PC-3 (cell line): ENCODE results near the gene PCTP. TPM values are rescaled to one million over a fixed set of nuclear protein-coding genes. Genes with fewer than 3 reads are reported as not detected.
A peak's percentile ranks its signal among the peaks of the same experiment; 100 is the strongest.

Experiments used
- ATAC-seq: fragments of 200-7000 bp; cut with Tn5 transposase; 2 replicates; pipeline ENCODE4 v1.9.1; 2020; ENCODE audit warnings: mild to moderate bottlenecking, moderate library complexity
- BruUV-seq: library from RNA; stranded (reverse); fragments of 400-500 nt; replicated peaks from 2 replicates; lab custom pipeline; 2021; lab: Mats Ljungman, UMichigan
- CTCF ChIA-PET: fragments of 300-600 bp; sonication (Branson Sonifier 250); formaldehyde crosslinking; loops from one replicate; lab custom pipeline; 2022; ENCODE audit warnings: antibody characterized with exemption; lab: Charles Lee
- POLR2A ChIA-PET: fragments of 300-600 bp; sonication (Branson Sonifier 250); formaldehyde crosslinking; loops from one replicate; lab custom pipeline; 2022; ENCODE audit warnings: antibody characterized with exemption; ENCODE audit not compliant: unreplicated experiment; lab: Charles Lee
- DNase-seq: peaks from one replicate; pipeline ENCODE4 v3.0.0-alpha.2; 2015
- H2AFZ ChIP-seq: fragments of 300-600 bp; sonication (generic); 2 replicates; pipeline ENCODE4 v1.6.0; 2016; ENCODE audit warnings: antibody characterized with exemption, low read length
- H3F3A ChIP-seq: fragments of 300-600 bp; sonication (generic); one replicate; pipeline ENCODE4 v1.6.0; 2017; ENCODE audit warnings: antibody characterized with exemption, low read length, control low read depth, mild to moderate bottlenecking; ENCODE audit not compliant: unreplicated experiment
- H3K27ac ChIP-seq: fragments of 300-600 bp; sonication (generic); 2 replicates; pipeline ENCODE4 v1.5.1; 2016; ENCODE audit warnings: mild to moderate bottlenecking, low read length
- H3K27me3 ChIP-seq: fragments of 300-600 bp; sonication (generic); 2 replicates; pipeline ENCODE4 v1.6.1; 2016; ENCODE audit warnings: low read length, mixed read lengths
- H3K36me3 ChIP-seq: fragments of 300-600 bp; sonication (generic); 2 replicates; pipeline ENCODE4 v1.6.1; 2016; ENCODE audit warnings: low read depth, mixed run types, low read length, mixed read lengths
- H3K4me1 ChIP-seq: fragments of 300-600 bp; sonication (generic); 2 replicates; pipeline ENCODE4 v1.5.1; 2016; ENCODE audit warnings: low read length; ENCODE audit not compliant: insufficient read depth
- H3K4me2 ChIP-seq: fragments of 300-600 bp; sonication (generic); 2 replicates; pipeline ENCODE4 v1.6.0; 2016; ENCODE audit warnings: low read length
- H3K4me3 ChIP-seq: fragments of 300-600 bp; sonication (generic); 2 replicates; pipeline ENCODE4 v1.5.1; 2016; ENCODE audit warnings: mild to moderate bottlenecking, low read length, mixed read lengths
- H3K79me2 ChIP-seq: fragments of 300-600 bp; sonication (generic); 2 replicates; pipeline ENCODE4 v1.6.1; 2017; ENCODE audit warnings: low read length, mixed read lengths
- H3K9ac ChIP-seq: fragments of 300-600 bp; sonication (generic); 2 replicates; pipeline ENCODE4 v1.6.0; 2016; ENCODE audit warnings: mild to moderate bottlenecking, low read length
- H3K9me2 ChIP-seq: fragments of 300-600 bp; sonication (generic); replicated peaks from 2 replicates; pipeline ENCODE4 v1.6.1; 2016; ENCODE audit warnings: mixed run types, low read length, mixed read lengths
- H3K9me3 ChIP-seq: fragments of 300-600 bp; sonication (generic); 2 replicates; pipeline ENCODE4 v1.6.1; 2016; ENCODE audit warnings: low read length, mixed read lengths
- H4K20me1 ChIP-seq: fragments of 300-600 bp; sonication (generic); 2 replicates; pipeline ENCODE4 v1.6.1; 2016; ENCODE audit warnings: low read length, mixed read lengths
- CTCF ChIP-seq: fragments of 300-600 bp; sonication (generic); conservative IDR thresholded peaks from 2 replicates; pipeline ENCODE4 v1.5.1; 2017; ENCODE audit warnings: antibody characterized with exemption, low read depth, mild to moderate bottlenecking, low read length
- EZH2 ChIP-seq: fragments of 300-600 bp; sonication (generic); IDR thresholded peaks from one replicate; pipeline ENCODE4 v1.6.1; 2017; ENCODE audit warnings: antibody characterized with exemption, mild to moderate bottlenecking, low read length; ENCODE audit not compliant: unreplicated experiment
- EZH2phosphoT487 ChIP-seq: fragments of 300-600 bp; sonication (generic); IDR thresholded peaks from 2 replicates; pipeline ENCODE4 v1.6.1; 2018; ENCODE audit warnings: mild to moderate bottlenecking, antibody characterized with exemption, low read length, borderline replicate concordance
- intact Hi-C: fragments of 100-400 bp; cut with micrococcal nuclease; formaldehyde crosslinking; loops from 2 replicates; pipeline ENCODE4 v1.9.0; 2023
- total RNA-seq: library from RNA; depleted of rRNA; stranded (reverse); fragments of >200 nt; gene quantifications from 2 replicates; pipeline ENCODE4 v1.2.3, GENCODE V29; 2014

Gene PCTP
- total RNA-seq, 1 experiment from 2014 or later, result 17.6 TPM

- Histone ChIP-seq H4K20me1 (no peaks in the 10 kb centered on the region), H3K27me3 (no peaks in the 10 kb centered on the region), H3K9me3 (no peaks in the 10 kb centered on the region), H3K4me1 (peaks cover 9% of the 10 kb centered on the region), H3F3A (no peaks in the 10 kb centered on the region), H2AFZ (no peak overlapping the region), H3K79me2 (no peaks in the 10 kb centered on the region), H3K9me2 (no peaks in the 10 kb centered on the region), H3K36me3 (peaks cover 7% of the 10 kb centered on the region; the same call in 1 of the 2 replicates), H3K4me2 (no peak overlapping the region), H3K9ac (no peak overlapping the region), H3K27ac (no peak overlapping the region), H3K4me3 (no peak overlapping the region)
- TF ChIP-seq CTCF (no peak), EZH2phosphoT487 (no peak), EZH2 (no peak)
- ATAC-seq (no peak), DNase-seq (no peak)
- intact Hi-C loops, result no loop called here
- POLR2A ChIA-PET, result no interaction called here
- CTCF ChIA-PET, result no interaction called here
- no TSS peak for BruUV-seq
Observed at GRCh38 chr17:55764610-55765009, 13.8 kb downstream of the PCTP start.

GRCh38 chr17:55765472-55765871 is 14.6 kb downstream of the PCTP start:
- Histone ChIP-seq H3K9me3 (no peaks in the 10 kb centered on the region), H2AFZ (no peak overlapping the region), H4K20me1 (no peaks in the 10 kb centered on the region), H3K4me1 (peaks cover 15% of the 10 kb centered on the region), H3K4me2 (no peak overlapping the region), H3F3A (no peaks in the 10 kb centered on the region), H3K79me2 (no peaks in the 10 kb centered on the region), H3K27ac (no peak overlapping the region), H3K4me3 (no peak overlapping the region), H3K36me3 (peaks cover 7% of the 10 kb centered on the region; the same call in 1 of the 2 replicates), H3K27me3 (no peaks in the 10 kb centered on the region), H3K9me2 (no peaks in the 10 kb centered on the region), H3K9ac (no peak overlapping the region)
- TF ChIP-seq EZH2phosphoT487, result no peak
- ATAC-seq (no peak), DNase-seq (no peak)
- ChIA-PET POLR2A (no interaction called here), CTCF (no interaction called here)
- intact Hi-C loops, result no loop called here
- BruUV-seq, result no TSS peak

DNA sequence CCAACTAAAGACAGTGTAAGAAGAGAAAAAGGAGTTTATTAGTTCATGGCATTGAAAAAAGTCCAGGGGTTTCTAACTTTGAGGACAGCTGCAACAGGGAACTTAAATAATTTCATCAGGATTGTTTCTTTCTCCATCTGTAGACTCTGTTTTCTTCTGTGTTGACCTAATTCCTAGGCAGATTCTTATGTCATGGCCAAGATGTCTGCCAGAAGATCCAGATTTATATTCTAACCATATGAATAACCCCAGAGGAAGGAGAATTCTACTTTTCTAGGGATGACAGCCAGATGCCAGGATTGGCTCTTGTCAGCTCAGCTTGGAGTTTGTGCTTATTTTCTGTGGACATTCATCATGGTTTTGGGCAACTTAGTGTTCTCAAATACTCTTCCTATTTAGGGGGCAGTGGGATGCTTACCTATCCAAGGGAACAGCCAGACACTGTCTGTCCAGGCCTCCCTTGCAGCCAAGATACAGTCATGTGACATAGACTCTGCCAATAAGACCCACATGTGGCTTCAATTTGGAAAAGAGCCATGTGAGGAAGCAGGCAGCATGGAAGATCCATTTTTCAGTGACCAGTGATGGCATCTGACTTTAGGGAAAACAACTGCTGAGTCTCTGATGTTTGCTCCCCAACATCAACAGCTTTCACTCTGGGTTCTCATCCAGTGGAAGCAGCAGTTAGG is 18.2 kb downstream of the PCTP start:
- Histone ChIP-seq H3K36me3 (peaks cover 15% of the 10 kb centered on the region; the same call in 1 of the 2 replicates), H3K9ac (no peak overlapping the region), H3K27ac (peak overlapping the region; percentile 54), H3F3A (no peaks in the 10 kb centered on the region), H3K9me2 (no peaks in the 10 kb centered on the region), H2AFZ (no peak overlapping the region), H3K79me2 (no peaks in the 10 kb centered on the region), H4K20me1 (no peaks in the 10 kb centered on the region), H3K9me3 (no peaks in the 10 kb centered on the region), H3K4me3 (no peak overlapping the region), H3K27me3 (no peaks in the 10 kb centered on the region), H3K4me2 (peak overlapping the region; percentile 29), H3K4me1 (peaks cover 15% of the 10 kb centered on the region)
- ATAC-seq, result no peak
- intact Hi-C loops, result no loop called here
- BruUV-seq, result no TSS peak
- POLR2A ChIA-PET, result interaction anchor here (0.6 kb wide), 1 partner anchor 18 kb away, joined by 4 read pairs; the partner anchor contains the start of gene PCTP
- CTCF ChIA-PET, result interaction anchor here (0.6 to 1.7 kb wide), 2 partner anchors 144 to 167 kb away, joined by 6 to 7 read pairs; no protein-coding TSS in a partner anchor
- DNase-seq, result no peak
- TF ChIP-seq CTCF (no peak), EZH2phosphoT487 (no peak), EZH2 (no peak)
